BLaER1 treated with 17β-estradiol and CSF1 and Interleukin-3, amounts not matched to agents 10 nM and 100 nM (cell line): ENCODE data around the gene CMSS1.

Experiments used
- H3K27ac ChIP-seq, 11 experiments: shearing (Covaris generic); formaldehyde crosslinking; 2 replicates each; pipeline ENCODE4 v1.8.1; 2022
- H3K27me3 ChIP-seq, 11 experiments: shearing (Covaris generic); formaldehyde crosslinking; 2 replicates each; pipeline ENCODE4 v1.8.1; 2022
- H3K36me3 ChIP-seq, 11 experiments: shearing (Covaris generic); formaldehyde crosslinking; 2 replicates each; pipeline ENCODE4 v1.8.1; 2022
- H3K4me1 ChIP-seq, 10 experiments: shearing (Covaris generic); formaldehyde crosslinking; 2 replicates each; pipeline ENCODE4 v1.8.1; 2022
- H3K4me2 ChIP-seq, 11 experiments: shearing (Covaris generic); formaldehyde crosslinking; 2 replicates each; pipeline ENCODE4 v1.8.1; 2022
- H3K4me3 ChIP-seq, 10 experiments: shearing (Covaris generic); formaldehyde crosslinking; 2 replicates each; pipeline ENCODE4 v1.8.1; 2022
- H3K9ac ChIP-seq, 11 experiments: shearing (Covaris generic); formaldehyde crosslinking; 2 replicates each; pipeline ENCODE4 v1.8.1; 2022
- H3K9me3 ChIP-seq, 11 experiments: shearing (Covaris generic); formaldehyde crosslinking; replicated peaks in 1 of 11; 2 replicates each; pipeline ENCODE4 v1.8.1; 2022
- H4K20me1 ChIP-seq, 11 experiments: shearing (Covaris generic); formaldehyde crosslinking; 2 replicates each; pipeline ENCODE4 v1.8.1; 2022
- Cebpa-rat ChIP-seq, 11 experiments: shearing (Covaris generic); IDR thresholded peaks; 2 replicates each; pipeline ENCODE4 v1.8.1; 2022

CMSS1 gene

GRCh38 chr3:99808163-99808794 is 9.4 kb upstream of the CMSS1 start:
- TF ChIP-seq Cebpa-rat (IDR thresholded peaks at IDR 0.05) = no peak
- no peak overlapping the region for H3K27ac ChIP-seq
- H3K4me2 ChIP-seq = no peak overlapping the region

GRCh38 chr3:99809565-99809964 is 8.1 kb upstream of the CMSS1 start:
- no peak overlapping the region for H3K27ac ChIP-seq
- peaks cover 20 to 26% (median 22%) of the 10 kb centered on the region in 11 experiments for H3K9me3 ChIP-seq
- no peak overlapping the region for H3K4me2 ChIP-seq
- TF ChIP-seq Cebpa-rat (IDR thresholded peaks at IDR 0.05) = no peak
- no peaks in the 10 kb centered on the region for H3K27me3 ChIP-seq
- no peaks in the 10 kb centered on the region for H4K20me1 ChIP-seq
- no peak overlapping the region for H3K4me3 ChIP-seq
- H3K9ac ChIP-seq = no peak overlapping the region
- H3K36me3 ChIP-seq = peaks cover 0 to 20% (median 8%) of the 10 kb centered on the region in 11 experiments; a peak in 14 of 22 replicates
- H3K4me1 ChIP-seq = no peaks in the 10 kb centered on the region

More at GRCh38 chr3:99808163-99808794, 9.4 kb upstream of the CMSS1 start:
- Histone ChIP-seq H4K20me1 (no peaks in the 10 kb centered on the region), H3K4me1 (no peaks in the 10 kb centered on the region), H3K9me3 (peaks cover 29 to 37% (median 33%) of the 10 kb centered on the region in 11 experiments), H3K36me3 (peaks cover 0 to 30% (median 14%) of the 10 kb centered on the region in 11 experiments; a peak in 14 of 22 replicates), H3K9ac (no peak overlapping the region), H3K4me3 (no peak overlapping the region), H3K27me3 (no peaks in the 10 kb centered on the region)

- Histone ChIP-seq H3K27me3 (no peaks in the 10 kb centered on the region), H3K4me3 (no peak overlapping the region), H4K20me1 (no peaks in the 10 kb centered on the region), H3K9me3 (peaks cover 11 to 17% (median 13%) of the 10 kb centered on the region in 11 experiments), H3K9ac (no peak overlapping the region), H3K4me1 (no peaks in the 10 kb centered on the region), H3K27ac (no peak overlapping the region), H3K4me2 (no peak overlapping the region), H3K36me3 (peaks cover 0 to 12% (median 0%) of the 10 kb centered on the region in 11 experiments; a peak in 5 of 22 replicates)
- TF ChIP-seq Cebpa-rat (IDR thresholded peaks at IDR 0.05) = no peak
Measured at GRCh38 chr3:99810403-99810802, 7.3 kb upstream of the CMSS1 start.

- H3K27me3 ChIP-seq = no peaks in the 10 kb centered on the region
Measured at GRCh38 chr3:99817047-99817436, 620 bp upstream of the CMSS1 start.

GRCh38 chr3:99818818-99819217 is 1.2 kb downstream of the CMSS1 start:
- H3K4me2 ChIP-seq = peak overlapping the region; percentile 76 to 95 (median 85)
- peak overlapping the region in 1 of 11 experiments; percentile 95; a peak in 2 of 22 replicates for H3K27ac ChIP-seq
- peaks cover 0 to 7% (median 0%) of the 10 kb centered on the region in 11 experiments; a peak in 4 of 22 replicates for H3K9me3 ChIP-seq
- peak overlapping the region; percentile 64 to 78 (median 74); a peak in 18 of 20 replicates for H3K4me3 ChIP-seq
- H3K36me3 ChIP-seq = peaks cover 0 to 20% (median 0%) of the 10 kb centered on the region in 11 experiments; a peak in 6 of 22 replicates
- H3K9ac ChIP-seq = peak overlapping the region; percentile 78 to 95 (median 92); a peak in 21 of 22 replicates
- peaks cover 14 to 26% (median 21%) of the 10 kb centered on the region in 10 experiments for H3K4me1 ChIP-seq
- TF ChIP-seq Cebpa-rat (IDR thresholded peaks at IDR 0.05) = no peak
- peaks cover 0 to 45% (median 12%) of the 10 kb centered on the region in 11 experiments; a peak in 12 of 22 replicates for H4K20me1 ChIP-seq
- no peaks in the 10 kb centered on the region for H3K27me3 ChIP-seq

More at GRCh38 chr3:99817047-99817436, 620 bp upstream of the CMSS1 start:
- peak overlapping the region; percentile 78 to 95 (median 92) for H3K9ac ChIP-seq
- H4K20me1 ChIP-seq = peaks cover 0 to 28% (median 5%) of the 10 kb centered on the region in 11 experiments; a peak in 10 of 22 replicates
- H3K4me3 ChIP-seq = peak overlapping the region; percentile 64 to 78 (median 74)
- peaks cover 14 to 24% (median 20%) of the 10 kb centered on the region in 10 experiments for H3K4me1 ChIP-seq
- TF ChIP-seq Cebpa-rat (IDR thresholded peaks at IDR 0.05) = no peak
- peaks cover 0 to 15% (median 0%) of the 10 kb centered on the region in 11 experiments; a peak in 6 of 22 replicates for H3K36me3 ChIP-seq
- H3K9me3 ChIP-seq = peaks cover 0 to 7% (median 0%) of the 10 kb centered on the region in 11 experiments; a peak in 4 of 22 replicates
- peak overlapping the region; percentile 80 to 95 (median 87) for H3K4me2 ChIP-seq
- peak overlapping the region; percentile 84 to 97 (median 94); a peak in 21 of 22 replicates for H3K27ac ChIP-seq

GRCh38 chr3:99823723-99824711 is 6.4 kb downstream of the CMSS1 start:
- Histone ChIP-seq H3K9ac (peak overlapping the region in 1 of 11 experiments; percentile 4; a peak in 2 of 22 replicates), H3K27ac (no peak overlapping the region), H4K20me1 (peaks cover 0 to 90% (median 36%) of the 10 kb centered on the region in 11 experiments; a peak in 13 of 22 replicates), H3K36me3 (peaks cover 0 to 30% (median 5%) of the 10 kb centered on the region in 11 experiments; a peak in 6 of 22 replicates), H3K4me3 (no peak overlapping the region), H3K4me2 (no peak overlapping the region), H3K27me3 (no peaks in the 10 kb centered on the region), H3K9me3 (no peaks in the 10 kb centered on the region), H3K4me1 (peaks cover 5 to 13% (median 9%) of the 10 kb centered on the region in 10 experiments)
- no peak for TF ChIP-seq Cebpa-rat (IDR thresholded peaks at IDR 0.05)

GRCh38 chr3:99825004-99825640 is 7.5 kb downstream of the CMSS1 start:
- Histone ChIP-seq H3K27ac (no peak overlapping the region), H3K4me2 (0 out of 22 replicates have a peak overlapping the region, but pooled peaks of 1 of the 11 experiments have one; percentile 4), H3K4me3 (no peak overlapping the region)

GRCh38 chr3:99829844-99830243 is 12.2 kb downstream of the CMSS1 start:
- Histone ChIP-seq H3K9me3 (no peaks in the 10 kb centered on the region), H3K27me3 (no peaks in the 10 kb centered on the region), H3K36me3 (0 out of 22 replicates have a peak, but pooled peaks cover 0 to 9% (median 0%) of the 10 kb centered on the region in 11 experiments), H3K4me1 (peaks cover 0 to 26% (median 11%) of the 10 kb centered on the region in 10 experiments; a peak in 12 of 20 replicates), H3K4me3 (no peak overlapping the region), H3K27ac (no peak overlapping the region), H3K9ac (no peak overlapping the region; a peak in 1 of 22 replicates), H4K20me1 (peaks cover 0 to 99% (median 47%) of the 10 kb centered on the region in 11 experiments; a peak in 15 of 22 replicates), H3K4me2 (no peak overlapping the region)
- no peak for TF ChIP-seq Cebpa-rat (IDR thresholded peaks at IDR 0.05)

More at GRCh38 chr3:99825004-99825640, 7.5 kb downstream of the CMSS1 start:
- TF ChIP-seq Cebpa-rat (IDR thresholded peaks at IDR 0.05) = no peak
- Histone ChIP-seq H3K27me3 (no peaks in the 10 kb centered on the region), H3K9ac (no peak overlapping the region), H3K36me3 (peaks cover 0 to 30% (median 5%) of the 10 kb centered on the region in 11 experiments; a peak in 6 of 22 replicates), H4K20me1 (peaks cover 0 to 98% (median 42%) of the 10 kb centered on the region in 11 experiments; a peak in 13 of 22 replicates), H3K4me1 (peaks cover 0 to 10% (median 5%) of the 10 kb centered on the region in 10 experiments; a peak in 8 of 20 replicates), H3K9me3 (no peaks in the 10 kb centered on the region)
